OCI-LY3 (cell line): ENCODE results near the gene FTO.

Experiments
- H2AFZ ChIP-seq: fragments of 200-600, 300-600 bp; shearing (Covaris generic); 2 replicates; pipeline ENCODE4 v1.6.0; 2014; ENCODE audit warnings: antibody characterized with exemption, low read depth, low read length
- H3K27ac ChIP-seq: fragments of 200-600, 300-600 bp; sonication (generic); 2 replicates; pipeline ENCODE4 v1.5.1; 2014; ENCODE audit warnings: mild to moderate bottlenecking, low read length, moderate library complexity, mixed read lengths
- H3K27me3 ChIP-seq: fragments of 200-600, 300-600 bp; sonication (generic); 2 replicates; pipeline ENCODE4 v1.6.1; 2014; ENCODE audit warnings: low read depth, low read length, mixed read lengths
- H3K36me3 ChIP-seq: fragments of 200-600, 300-600 bp; sonication (generic); replicated peaks from 2 replicates; pipeline ENCODE3; 2014; ENCODE audit warnings: low read depth, low read length, mixed read lengths
- H3K4me1 ChIP-seq: fragments of 300-600, 200-600 bp; sonication (generic); 2 replicates; pipeline ENCODE4 v1.6.1; 2014; ENCODE audit warnings: low read length, mixed read lengths
- H3K4me2 ChIP-seq: fragments of 200-600, 300-600 bp; sonication (generic); 2 replicates; pipeline ENCODE4 v1.6.1; 2014; ENCODE audit warnings: low read length, mixed read lengths
- H3K4me3 ChIP-seq: fragments of 300-600, 200-600 bp; sonication (generic); 2 replicates; pipeline ENCODE4 v1.5.1; 2014; ENCODE audit warnings: antibody characterized with exemption, mild to moderate bottlenecking, low read length, moderate library complexity
- H3K79me2 ChIP-seq: fragments of 300-600, 200-600 bp; shearing (Covaris generic); 2 replicates; pipeline ENCODE4 v1.6.1; 2014; ENCODE audit warnings: mild to moderate bottlenecking, low read length, mixed read lengths
- H3K9ac ChIP-seq: fragments of 300-600, 200-600 bp; shearing (Covaris generic); 2 replicates; pipeline ENCODE4 v1.6.0; 2014; ENCODE audit warnings: mild to moderate bottlenecking, low read length, moderate library complexity
- H3K9me3 ChIP-seq: fragments of 200-600, 300-600 bp; shearing (Covaris generic); 2 replicates; pipeline ENCODE4 v1.6.1; 2014; ENCODE audit warnings: low read length, mixed read lengths; ENCODE audit not compliant: insufficient read depth
- H4K20me1 ChIP-seq: fragments of 200-600, 300-600 bp; sonication (generic); 2 replicates; pipeline ENCODE4 v1.6.1; 2016; ENCODE audit warnings: low read length, mixed read lengths; ENCODE audit not compliant: insufficient read depth
- EZH2phosphoT487 ChIP-seq: fragments of 200-600 bp; shearing (Covaris generic); IDR thresholded peaks from 2 replicates; pipeline ENCODE4 v1.6.1; 2018; ENCODE audit warnings: antibody characterized with exemption, mixed run types, low read depth
- TF ChIP-seq, protein P1 (sequence below): fragments of 200-600, 300-600 bp; sonication (generic); IDR thresholded peaks from 2 replicates; pipeline ENCODE4 v1.5.1; 2014; ENCODE audit warnings: antibody characterized with exemption, low read length, low read depth

Gene FTO

DNA sequence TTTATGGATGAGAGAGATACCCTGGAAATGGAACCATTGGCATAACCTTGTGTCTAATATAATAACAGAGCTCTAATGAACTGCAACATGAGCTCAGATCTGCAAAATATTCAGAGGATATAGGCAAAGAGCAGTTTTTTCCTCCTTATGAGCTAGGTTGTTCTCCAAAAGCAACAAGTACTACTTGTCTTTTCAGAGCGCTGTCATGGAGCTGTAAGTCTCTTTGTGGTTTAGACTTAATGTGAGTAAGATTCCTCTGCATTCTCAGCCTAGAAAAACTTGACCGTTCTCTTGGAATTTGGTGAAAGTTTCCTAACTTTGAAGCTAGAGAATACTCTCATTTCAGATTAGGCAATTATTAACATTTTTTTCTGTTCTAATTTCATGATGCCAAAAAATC is 85.2 kb downstream of the FTO start:
- Histone ChIP-seq H3K79me2 (0 out of 2 replicates have a peak, but pooled peaks cover 4% of the 10 kb centered on the region), H3K36me3 (no peaks in the 10 kb centered on the region), H3K27me3 (no peaks in the 10 kb centered on the region), H2AFZ (no peak overlapping the region), H3K4me2 (no peak overlapping the region), H4K20me1 (peaks cover 4% of the 10 kb centered on the region; the same call in 1 of the 2 replicates), H3K9me3 (no peaks in the 10 kb centered on the region), H3K4me3 (no peak overlapping the region), H3K9ac (no peak overlapping the region), H3K4me1 (no peaks in the 10 kb centered on the region), H3K27ac (no peak overlapping the region)
- TF ChIP-seq, protein P1, sequence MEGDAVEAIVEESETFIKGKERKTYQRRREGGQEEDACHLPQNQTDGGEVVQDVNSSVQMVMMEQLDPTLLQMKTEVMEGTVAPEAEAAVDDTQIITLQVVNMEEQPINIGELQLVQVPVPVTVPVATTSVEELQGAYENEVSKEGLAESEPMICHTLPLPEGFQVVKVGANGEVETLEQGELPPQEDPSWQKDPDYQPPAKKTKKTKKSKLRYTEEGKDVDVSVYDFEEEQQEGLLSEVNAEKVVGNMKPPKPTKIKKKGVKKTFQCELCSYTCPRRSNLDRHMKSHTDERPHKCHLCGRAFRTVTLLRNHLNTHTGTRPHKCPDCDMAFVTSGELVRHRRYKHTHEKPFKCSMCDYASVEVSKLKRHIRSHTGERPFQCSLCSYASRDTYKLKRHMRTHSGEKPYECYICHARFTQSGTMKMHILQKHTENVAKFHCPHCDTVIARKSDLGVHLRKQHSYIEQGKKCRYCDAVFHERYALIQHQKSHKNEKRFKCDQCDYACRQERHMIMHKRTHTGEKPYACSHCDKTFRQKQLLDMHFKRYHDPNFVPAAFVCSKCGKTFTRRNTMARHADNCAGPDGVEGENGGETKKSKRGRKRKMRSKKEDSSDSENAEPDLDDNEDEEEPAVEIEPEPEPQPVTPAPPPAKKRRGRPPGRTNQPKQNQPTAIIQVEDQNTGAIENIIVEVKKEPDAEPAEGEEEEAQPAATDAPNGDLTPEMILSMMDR, result no peak
- TF ChIP-seq EZH2phosphoT487, result no peak

DNA sequence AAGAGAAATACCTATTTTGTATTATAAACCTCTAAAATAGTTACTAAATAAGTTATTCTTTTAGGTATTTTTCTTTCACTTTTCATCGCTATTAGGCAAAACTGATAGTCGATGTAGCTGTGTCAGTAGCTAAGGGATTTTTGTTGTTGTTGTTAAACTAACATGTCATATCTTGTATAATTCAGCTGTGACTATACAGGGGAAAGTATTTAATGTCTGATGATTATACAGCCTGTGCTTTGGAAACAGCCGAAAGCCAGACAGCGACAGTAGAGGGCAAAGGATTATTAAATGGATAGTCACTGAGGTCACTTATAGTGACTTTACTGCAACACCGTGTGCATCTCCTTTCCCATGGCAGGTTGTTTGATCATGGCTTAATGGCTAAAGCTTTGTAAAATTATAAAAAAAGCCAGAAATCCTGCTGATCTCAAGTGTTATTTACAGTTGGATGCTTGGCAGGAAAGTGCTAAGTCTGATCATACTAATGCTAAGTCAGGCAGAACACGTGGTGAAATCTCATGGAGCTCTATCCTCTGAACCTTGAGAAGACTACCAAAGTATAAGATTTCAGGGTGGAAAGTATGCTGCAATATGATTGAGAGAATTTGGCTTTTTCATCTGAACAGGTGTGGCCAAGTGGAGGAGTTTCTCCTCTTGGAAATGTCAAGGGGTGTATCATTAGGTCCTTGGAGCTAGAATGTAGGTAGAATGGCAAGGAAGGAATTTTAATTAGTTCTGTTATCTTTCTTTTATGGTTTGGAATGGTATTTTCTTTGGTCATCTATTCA is 88.4 kb downstream of the FTO start:
- no peak overlapping the region for H3K4me2 ChIP-seq
- H3K9me3 ChIP-seq, result no peaks in the 10 kb centered on the region
- no peaks in the 10 kb centered on the region for H3K4me1 ChIP-seq
- no peak overlapping the region for H3K27ac ChIP-seq
- TF ChIP-seq, protein P1, result no peak
- no peak for TF ChIP-seq EZH2phosphoT487
- no peaks in the 10 kb centered on the region for H3K27me3 ChIP-seq
- no peak overlapping the region for H2AFZ ChIP-seq
- H4K20me1 ChIP-seq, result 0 out of 2 replicates have a peak, but pooled peaks cover 4% of the 10 kb centered on the region
- H3K4me3 ChIP-seq, result no peak overlapping the region
- H3K79me2 ChIP-seq, result no peaks in the 10 kb centered on the region
- H3K36me3 ChIP-seq, result no peaks in the 10 kb centered on the region
- no peak overlapping the region for H3K9ac ChIP-seq

DNA sequence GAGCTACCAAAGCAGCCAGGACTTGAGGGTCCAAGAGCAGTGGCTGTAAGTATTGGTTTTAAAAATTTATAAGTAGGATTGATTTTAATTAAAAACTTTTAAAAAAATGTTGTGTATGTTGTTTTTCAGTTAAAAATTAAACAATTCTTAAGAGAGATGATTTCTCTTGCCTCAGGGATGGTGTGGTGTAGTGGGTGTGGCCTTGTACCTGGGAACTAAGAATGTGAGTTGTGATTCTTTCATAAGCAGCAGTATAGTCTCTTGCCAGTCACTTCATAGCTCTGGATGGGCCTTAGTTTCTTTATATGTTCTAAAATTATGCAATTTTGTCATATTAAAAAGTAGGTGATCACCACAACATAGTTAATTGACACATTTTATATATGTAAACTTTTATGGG is 99.5 kb downstream of the FTO start:
- no peak for TF ChIP-seq EZH2phosphoT487
- TF ChIP-seq, protein P1, result no peak

DNA sequence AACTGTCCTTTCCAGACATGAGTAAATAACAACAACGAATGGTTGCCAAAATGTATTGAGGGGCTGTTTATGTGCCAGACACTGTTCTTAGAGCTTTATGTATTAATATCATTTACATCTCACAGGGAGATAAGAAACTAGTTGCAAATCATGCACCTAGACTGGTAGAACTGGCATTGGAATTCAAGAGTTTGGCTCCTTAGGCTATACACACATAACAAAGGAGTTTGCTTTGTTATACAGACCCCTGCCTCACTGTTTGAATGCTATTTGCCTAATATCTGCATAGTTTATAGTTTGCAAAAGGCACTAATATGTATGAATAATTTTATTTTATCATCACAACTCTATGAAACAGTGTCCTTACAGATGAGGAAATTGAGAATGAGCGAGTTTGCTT is 100.0 kb downstream of the FTO start:
- Histone ChIP-seq H3K79me2 (peaks cover 10% of the 10 kb centered on the region; the same call in 1 of the 2 replicates), H3K9me3 (no peaks in the 10 kb centered on the region), H3K4me2 (peak overlapping the region; percentile 40), H3K4me1 (peaks cover 15% of the 10 kb centered on the region), H4K20me1 (peaks cover 37% of the 10 kb centered on the region), H3K4me3 (no peak overlapping the region), H3K27me3 (no peaks in the 10 kb centered on the region), H3K9ac (no peak overlapping the region), H2AFZ (no peak overlapping the region), H3K27ac (no peak overlapping the region), H3K36me3 (no peaks in the 10 kb centered on the region)
- TF ChIP-seq, protein P1, result no peak
- no peak for TF ChIP-seq EZH2phosphoT487

More for the DNA sequence above, 99.5 kb downstream of the FTO start:
- no peak overlapping the region for H3K4me3 ChIP-seq
- H3K36me3 ChIP-seq, result no peaks in the 10 kb centered on the region
- H3K27me3 ChIP-seq, result no peaks in the 10 kb centered on the region
- peaks cover 37% of the 10 kb centered on the region for H4K20me1 ChIP-seq
- H3K79me2 ChIP-seq, result peaks cover 10% of the 10 kb centered on the region; the same call in 1 of the 2 replicates
- no peaks in the 10 kb centered on the region for H3K9me3 ChIP-seq
- peaks cover 15% of the 10 kb centered on the region for H3K4me1 ChIP-seq
- no peak overlapping the region for H2AFZ ChIP-seq
- H3K9ac ChIP-seq, result no peak overlapping the region
- no peak overlapping the region for H3K27ac ChIP-seq
- H3K4me2 ChIP-seq, result no peak overlapping the region
